ENCODE data around the gene MPRIP. TPM values are rescaled to one million over a fixed set of nuclear protein-coding genes. Genes with fewer than 3 reads are reported as not detected.
"Not testable (repeated sequence)": the region's sequence is repeated elsewhere in the genome, so short reads cannot be mapped to it uniquely, and the experiment has no call there.

Gene MPRIP
- total RNA-seq, 4 donors from 2014 or later, result 65.7 to 168 (median 147) TPM

DNA sequence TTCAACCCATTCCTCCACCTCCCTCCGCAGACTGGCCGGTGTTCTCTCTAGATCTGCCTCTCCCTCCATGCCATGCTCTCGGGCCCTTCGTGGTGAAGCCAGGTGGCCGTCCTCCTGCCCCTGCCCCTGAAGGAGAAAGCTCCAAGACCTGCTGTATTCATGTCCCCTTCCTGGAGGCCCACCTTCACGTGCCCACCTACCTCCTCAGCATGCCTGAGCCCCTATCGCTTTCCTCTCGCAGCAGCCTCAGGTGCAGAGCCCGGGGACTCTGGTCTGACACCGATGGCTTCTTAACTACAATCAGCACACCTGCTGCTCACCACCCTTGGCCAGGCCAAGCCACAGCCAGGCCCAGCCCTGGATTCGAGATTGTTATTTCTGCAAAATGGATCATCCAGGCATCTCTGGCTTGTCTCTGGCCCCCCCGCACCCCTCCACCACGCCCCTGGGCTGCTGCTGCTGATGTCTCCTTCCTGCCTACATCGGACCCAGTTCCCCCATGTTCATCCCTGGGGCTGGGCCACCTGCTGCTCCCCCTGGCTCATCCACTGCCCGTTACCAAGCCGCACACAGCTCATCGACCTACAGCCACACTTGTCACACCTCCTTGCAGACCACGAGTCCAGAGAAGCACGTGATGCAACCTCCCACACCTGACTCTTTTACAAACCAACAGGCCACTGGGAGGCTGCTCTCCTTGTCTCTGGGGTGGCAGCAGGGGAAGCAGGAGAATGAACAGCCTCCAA, 37.8 kb upstream of the MPRIP start:
- Histone ChIP-seq H3K27ac (no peak overlapping the region), H3K4me3 (no peak overlapping the region), H3K4me1 (peaks cover 4 to 12% (median 4%) of the 10 kb centered on the region in 3 donors), H3K9me3 (no peaks in the 10 kb centered on the region), H3K36me3 (no peaks in the 10 kb centered on the region), H3K27me3 (no peaks in the 10 kb centered on the region)
- intact Hi-C loops (cut with DNase I), result loop anchor here (10.0 kb wide), 2 partner anchors 130 to 300 kb away; partner anchors contain the start of gene NT5M
- TF ChIP-seq CTCF (IDR thresholded peaks at IDR 0.05), result no peak
- no peak for DNase-seq
- 81 to 87% methylated on average over 15 to 19 of the region's 19 CpGs for WGBS, 2 donors

- H3K27ac ChIP-seq, H3K36me3 ChIP-seq, H3K27me3 ChIP-seq, DNase-seq, H3K4me3 ChIP-seq, H3K9me3 ChIP-seq: not testable (repeated sequence)
- intact Hi-C loops (cut with DNase I), result loop anchor here (10.0 kb wide), 2 partner anchors 130 to 300 kb away; partner anchors contain the start of gene NT5M
- WGBS, 2 donors, result 59 to 90% methylated on average over 2 to 3 of the region's 14 CpGs
- H3K4me1 ChIP-seq, result peaks cover 4 to 16% (median 4%) of the 10 kb centered on the region in 3 donors
Measured at GRCh38 chr17:17004997-17005614, 37.2 kb upstream of the MPRIP start.

- H3K27me3 ChIP-seq, H3K4me3 ChIP-seq, H3K4me1 ChIP-seq, H3K36me3 ChIP-seq, H3K9me3 ChIP-seq, H3K27ac ChIP-seq, DNase-seq: not testable (repeated sequence)
- 100% methylated on average over 1 of the region's 6 CpGs; no CpG with 5 or more reads in 1 of the 2 donors for WGBS, 2 donors
- intact Hi-C loops (cut with DNase I), result loop anchor here (10.0 kb wide), 2 partner anchors 127 to 297 kb away; partner anchors contain the start of gene NT5M
Measured at GRCh38 chr17:17007891-17008290, 34.4 kb upstream of the MPRIP start.

DNA sequence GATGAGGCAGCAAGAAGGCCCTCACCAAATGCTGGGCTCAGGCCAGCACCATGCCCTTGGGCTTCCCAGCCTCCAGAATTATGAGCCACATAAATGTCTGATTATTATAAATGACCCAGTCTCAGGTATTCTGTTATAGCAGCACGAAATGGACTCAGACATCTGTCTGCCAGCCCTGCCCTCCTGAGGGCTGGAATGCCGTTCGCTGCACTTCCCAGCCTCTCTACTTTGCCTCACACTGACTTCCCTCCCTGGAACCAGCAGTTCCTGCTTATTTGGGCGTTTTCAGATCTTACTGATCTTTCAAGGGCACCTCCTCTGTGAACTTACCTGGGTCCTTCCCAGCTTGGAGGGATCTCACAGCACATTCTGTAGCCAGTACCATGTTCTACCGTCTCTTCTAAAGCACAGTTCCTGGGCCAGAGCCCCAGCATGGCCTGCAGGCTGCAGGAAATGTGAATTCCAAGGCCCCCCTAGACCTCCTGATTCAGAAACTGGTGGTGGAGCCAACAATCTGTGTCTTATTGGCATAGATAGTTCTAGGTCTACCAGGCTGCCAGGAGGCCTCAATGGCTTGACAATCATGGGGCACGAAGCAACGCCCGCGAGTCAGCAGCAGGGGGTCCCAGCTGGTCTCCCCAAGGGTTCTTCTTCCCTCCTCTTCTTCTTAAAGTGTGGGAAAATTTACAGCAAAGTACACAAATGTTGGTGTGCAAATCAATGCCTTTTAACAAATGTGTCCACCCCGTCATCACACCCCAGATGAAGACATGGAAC, 33.4 kb upstream of the MPRIP start:
- H3K27me3 ChIP-seq, DNase-seq, H3K36me3 ChIP-seq, H3K4me3 ChIP-seq, H3K4me1 ChIP-seq, H3K9me3 ChIP-seq, H3K27ac ChIP-seq: not testable (repeated sequence)
- intact Hi-C loops (cut with DNase I), result loop anchor here (10.0 kb wide), 2 partner anchors 126 to 296 kb away; partner anchors contain the start of gene NT5M
- WGBS, 2 donors, result 82 to 86% methylated on average over 2 to 10 of the region's 10 CpGs

GRCh38 chr17:17009972-17010371, 32.3 kb upstream of the MPRIP start:
- peak in 1 of 6 experiments; percentile 15 for TF ChIP-seq CTCF (IDR thresholded peaks at IDR 0.05)
- not testable (repeated sequence) for DNase-seq, H3K36me3 ChIP-seq, H3K9me3 ChIP-seq, H3K27me3 ChIP-seq, H3K4me3 ChIP-seq, H3K27ac ChIP-seq
- 60 to 78% methylated on average over 1 of the region's 4 CpGs for WGBS, 2 donors
- peaks cover 3 to 14% (median 5%) of the 10 kb centered on the region in 3 donors for H3K4me1 ChIP-seq
- intact Hi-C loops (cut with DNase I), result loop anchor here (10.0 kb wide), 2 partner anchors 125 to 295 kb away; partner anchors contain the start of gene NT5M

- H3K36me3 ChIP-seq; DNase-seq; H3K9me3 ChIP-seq; intact Hi-C loops (cut with DNase I); H3K4me3 ChIP-seq; H3K27me3 ChIP-seq: not testable (repeated sequence)
- Histone ChIP-seq H3K27ac (peak overlapping the region in 1 of 4 donors; percentile 61), H3K4me1 (peaks cover 3 to 17% (median 7%) of the 10 kb centered on the region in 3 donors)
- WGBS, 2 donors, result no CpG with 5 or more reads among the region's 12 CpGs
Measured at GRCh38 chr17:17010545-17011034, 31.7 kb upstream of the MPRIP start.

- DNase-seq; intact Hi-C loops (cut with DNase I); H3K4me3 ChIP-seq: not testable (repeated sequence)
Measured at GRCh38 chr17:17011043-17011907, 31.0 kb upstream of the MPRIP start.

DNA sequence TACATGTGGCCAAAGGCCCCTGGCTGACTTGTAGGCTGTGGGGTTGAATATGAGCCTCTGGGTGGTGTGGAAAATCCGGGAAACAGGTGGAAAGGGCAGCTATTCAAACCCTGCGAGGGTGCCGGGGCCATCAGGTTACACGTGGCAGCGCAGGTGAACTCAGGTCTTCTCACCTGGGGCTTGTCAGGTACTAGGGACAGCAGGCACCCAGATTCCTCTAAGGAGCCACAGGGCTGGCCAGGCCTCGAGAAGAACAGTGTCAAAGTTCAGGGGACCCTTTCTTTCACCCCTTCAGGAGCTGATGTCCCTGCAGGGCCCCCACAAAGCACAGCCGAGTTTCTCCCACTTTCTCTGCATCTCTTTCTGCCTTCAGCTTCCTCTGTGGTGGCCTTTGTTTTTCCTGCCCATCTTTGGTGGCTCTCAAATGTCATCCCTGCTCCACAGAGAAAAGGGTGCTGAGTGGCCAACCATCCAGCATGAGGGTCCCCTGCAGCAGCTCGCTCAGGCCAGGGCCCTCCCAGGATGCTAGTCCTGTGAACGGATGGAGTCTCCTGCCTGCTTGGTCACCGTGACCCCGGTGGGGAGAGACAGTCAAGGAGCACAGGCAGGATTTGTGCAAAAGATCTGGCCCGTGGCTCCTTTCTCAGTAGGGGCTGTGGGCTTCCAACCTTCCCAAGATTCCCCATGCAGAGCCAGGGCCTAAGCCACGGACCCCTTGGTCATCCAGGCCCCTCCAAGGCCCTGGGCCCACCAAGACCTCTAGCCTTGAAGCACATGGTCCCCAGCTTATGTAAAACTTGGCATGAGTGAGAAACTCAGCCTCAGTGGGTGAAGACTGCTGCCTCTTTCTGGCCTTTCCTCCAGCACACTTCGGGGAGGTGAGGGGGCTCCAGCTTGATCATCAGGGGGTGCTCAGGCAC, 28.2 kb upstream of the MPRIP start:
- H3K27ac ChIP-seq, DNase-seq: not testable (repeated sequence)

More at GRCh38 chr17:17011043-17011907, 31.0 kb upstream of the MPRIP start:
- Histone ChIP-seq H3K27ac (peak overlapping the region in 1 of 4 donors; percentile 61), H3K4me1 (peaks cover 3 to 17% (median 7%) of the 10 kb centered on the region in 3 donors)
- WGBS, 2 donors, result 0 to 27% methylated on average over 3 of the region's 12 CpGs
- H3K27me3 ChIP-seq, H3K9me3 ChIP-seq, H3K36me3 ChIP-seq: not testable (repeated sequence)

DNA sequence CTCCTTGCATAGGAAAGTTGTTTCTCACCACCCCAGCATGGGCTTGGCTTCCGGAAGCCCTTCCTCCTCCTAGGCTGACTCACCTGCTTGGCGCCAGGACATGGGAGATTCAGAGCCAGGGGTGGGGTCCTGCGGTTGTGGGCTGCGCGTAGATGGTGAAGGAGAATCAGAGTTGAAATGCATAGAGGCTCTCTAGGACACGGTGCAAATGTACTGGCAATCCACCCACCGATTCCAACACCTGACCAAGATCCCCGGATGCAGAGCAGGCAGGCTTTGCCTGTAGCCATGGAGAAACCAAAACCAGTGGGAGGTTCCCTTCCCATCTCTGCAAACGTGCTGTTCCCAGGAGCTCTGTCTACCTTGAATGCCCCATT, 27.5 kb upstream of the MPRIP start:
- H3K27ac ChIP-seq; H3K4me3 ChIP-seq; intact Hi-C loops (cut with DNase I); H3K27me3 ChIP-seq; H3K36me3 ChIP-seq; H3K9me3 ChIP-seq; DNase-seq: not testable (repeated sequence)
- peaks cover 3 to 33% (median 15%) of the 10 kb centered on the region in 3 donors for H3K4me1 ChIP-seq
- WGBS, 2 donors, result 20 to 54% methylated on average over 2 to 3 of the region's 9 CpGs

More for the DNA sequence above, 28.2 kb upstream of the MPRIP start:
- peaks cover 3 to 31% (median 14%) of the 10 kb centered on the region in 3 donors for H3K4me1 ChIP-seq
- WGBS, 2 donors, result 66 to 88% methylated on average over 2 to 4 of the region's 14 CpGs
- H3K9me3 ChIP-seq; H3K36me3 ChIP-seq; intact Hi-C loops (cut with DNase I); H3K4me3 ChIP-seq; H3K27me3 ChIP-seq: not testable (repeated sequence)

All from esophagus squamous epithelium (tissue), 5 donors.